Measurements from ENCODE around the gene CTTN. TPM values are rescaled to one million over a fixed set of nuclear protein-coding genes. Genes with fewer than 3 reads are reported as not detected.

Gene CTTN
- total RNA-seq, 1 experiment from 2014 or later, result 224 TPM

GRCh38 chr11:70437111-70437784 is 38.9 kb downstream of the CTTN start:
- Histone ChIP-seq H4K20me1 (ENCODE audit: control insufficient read depth, insufficient read depth, insufficient read length) (no peaks in the 10 kb centered on the region), H4K5ac (ENCODE audit: insufficient read length, low read depth, low read length) (no peak overlapping the region), H3K79me2 (ENCODE audit: insufficient read depth, low read length) (no peaks in the 10 kb centered on the region), H2BK12ac (ENCODE audit: insufficient read length, low read depth, low read length) (no peak overlapping the region), H3K27ac (ENCODE audit: insufficient read length, low read depth, low read length) (no peak overlapping the region), H3K4ac (ENCODE audit: low read depth, low read length) (no peak overlapping the region), H3K23ac (ENCODE audit: insufficient read length, low read depth, low read length) (no peak overlapping the region), H3K14ac (ENCODE audit: insufficient read depth, low read length) (no peak overlapping the region), H3K4me1 (ENCODE audit: insufficient read depth, low read length) (no peaks in the 10 kb centered on the region), H3T11ph (ENCODE audit: low read length) (no peak overlapping the region), H2BK20ac (ENCODE audit: low read depth, low read length, poor library complexity, severe bottlenecking) (no peak overlapping the region), H3K4me2 (ENCODE audit: insufficient read depth, insufficient read length, low read length) (no peak overlapping the region), H3K18ac (ENCODE audit: insufficient read length, low read depth, low read length) (no peak overlapping the region), H3K79me1 (ENCODE audit: insufficient read depth, low read depth, low read length, poor library complexity, severe bottlenecking) (no peaks in the 10 kb centered on the region), H3K23me2 (ENCODE audit: insufficient read length, low read depth, low read length, poor library complexity, severe bottlenecking) (no peaks in the 10 kb centered on the region), H3K27me3 (ENCODE audit: insufficient read depth, low read length) (no peaks in the 10 kb centered on the region), H4K91ac (ENCODE audit: insufficient read length, low read depth, low read length) (no peak overlapping the region), H4K8ac (replicated peaks; ENCODE audit: insufficient read length, low read depth, low read length) (no peak overlapping the region), H2BK5ac (ENCODE audit: insufficient read length, low read length) (no peak overlapping the region), H3K56ac (ENCODE audit: insufficient read length, low read depth, low read length) (no peak overlapping the region), H2AK5ac (ENCODE audit: insufficient read length, low read length) (no peak overlapping the region), H2BK120ac (ENCODE audit: low read depth, low read length, poor library complexity, severe bottlenecking) (no peak overlapping the region), H2BK15ac (ENCODE audit: low read depth, low read length) (no peak overlapping the region), H3K9ac (ENCODE audit: extremely low read depth, insufficient read length, low read length) (no peak overlapping the region), H2AFZ (ENCODE audit: low read length) (no peak overlapping the region), H3K9me3 (ENCODE audit: control insufficient read depth, low read depth, low read length) (no peaks in the 10 kb centered on the region)
- H3K4me3 Mint-ChIP-seq, result no peak overlapping the region
- TF ChIP-seq CTCF (conservative IDR thresholded peaks at IDR 0.05), result no peak
- H3K27ac Mint-ChIP-seq, result no peak overlapping the region; a peak in 1 of 7 replicates
- DNase-seq, result no peak
- H3K9me3 Mint-ChIP-seq, result no peaks in the 10 kb centered on the region
- no peaks in the 10 kb centered on the region; the same call in 1 of the 2 replicates for H3K27me3 Mint-ChIP-seq (ENCODE audit: low read depth)
- no CpG with 5 or more reads among the region's 18 CpGs for WGBS (ENCODE audit: extremely low coverage, insufficient read length, low lambda C conversion rate)
- H3K36me3 Mint-ChIP-seq (ENCODE audit: insufficient read depth in 1 of 3, low read depth in 3 of 3), result peaks cover 36 to 81% (median 69%) of the 10 kb centered on the region in 3 experiments; a peak in 6 of 7 replicates
- H3K4me1 Mint-ChIP-seq, result peaks cover 6 to 11% of the 10 kb centered on the region in 2 experiments

Measured in H9 (cell line).